ENCODE measurements around the gene TMLHE.
"Not testable (repeated sequence)": the region's sequence is repeated elsewhere in the genome, so short reads cannot be mapped to it uniquely, and the experiment has no call there.

Gene TMLHE
- 10.2 to 11.6 reads per million in 2 donors for total RNA-seq

- DNase-seq, result peak; percentile 35
Observed at GRCh38 chrX:155612312-155613224, at the start of gene TMLHE, which contains the start of gene SPRY3. Gene TMLHE, minus strand, starts transcription at chrX:155612952. Its CDS starts 67,676 bp downstream, at chrX:155545276. Gene SPRY3, plus strand, starts transcription at chrX:155612586.

- DNase-seq, result no peak
Observed at GRCh38 chrX:155662282-155662681, 49.5 kb upstream of the TMLHE start.

- DNase-seq, result no peak
Observed at GRCh38 chrX:155645180-155645579, 32.4 kb upstream of the TMLHE start.

- DNase-seq, result no peak
Observed at GRCh38 chrX:155643240-155643639, 30.5 kb upstream of the TMLHE start.

GRCh38 chrX:155641371-155641770 lies 28.6 kb upstream of the TMLHE start:
- not testable (repeated sequence) for DNase-seq

GRCh38 chrX:155637714-155638113 lies 25.0 kb upstream of the TMLHE start:
- no peak for DNase-seq

- not testable (repeated sequence) for DNase-seq
Observed at GRCh38 chrX:155635019-155635418, 22.3 kb upstream of the TMLHE start.

GRCh38 chrX:155632431-155633100 lies 19.8 kb upstream of the TMLHE start:
- no peak for DNase-seq

GRCh38 chrX:155620110-155620509 lies 7.4 kb upstream of the TMLHE start:
- not testable (repeated sequence) for DNase-seq

GRCh38 chrX:155615938-155616337 lies 3.2 kb upstream of the TMLHE start:
- DNase-seq, result no peak

GRCh38 chrX:155613927-155614559 lies 1.3 kb upstream of the TMLHE start:
- DNase-seq, result no peak

GRCh38 chrX:155611302-155611701 lies 1.4 kb downstream of the TMLHE start:
- DNase-seq, result no peak

- DNase-seq, result no peak
Observed at GRCh38 chrX:155592981-155593380, 19.8 kb downstream of the TMLHE start.

- no peak for DNase-seq
Observed at GRCh38 chrX:155592331-155592730, 20.4 kb downstream of the TMLHE start.

GRCh38 chrX:155577682-155578081 lies 35.1 kb downstream of the TMLHE start:
- DNase-seq, result no peak

GRCh38 chrX:155563099-155563498 lies 49.7 kb downstream of the TMLHE start:
- DNase-seq, result no peak

GRCh38 chrX:155544881-155545280 lies 67.9 kb downstream of the TMLHE start:
- no peak for DNase-seq

- DNase-seq, result no peak
Observed at GRCh38 chrX:155535866-155536265, 76.9 kb downstream of the TMLHE start.

GRCh38 chrX:155534800-155535199 lies 78.0 kb downstream of the TMLHE start:
- DNase-seq, result no peak

GRCh38 chrX:155527023-155527422 lies 85.7 kb downstream of the TMLHE start:
- not testable (repeated sequence) for DNase-seq

GRCh38 chrX:155514225-155514624 lies 98.5 kb downstream of the TMLHE start:
- no peak for DNase-seq

GRCh38 chrX:155505296-155505695 lies 107.5 kb downstream of the TMLHE start:
- no peak for DNase-seq

- DNase-seq, result not testable (repeated sequence)
Observed at GRCh38 chrX:155495134-155495533, 117.6 kb downstream of the TMLHE start.

All from activated gamma-delta T cell (primary cell).